Activated gamma-delta T cell treated with Interleukin-2 at 50 U/mL for 16 hours (primary cell): ENCODE results near the gene CSPG4.

ENCODE experiments used
- DNase-seq: peaks from one replicate; pipeline ENCODE4 v3.0.0-alpha.2; 2020

Gene CSPG4

DNA sequence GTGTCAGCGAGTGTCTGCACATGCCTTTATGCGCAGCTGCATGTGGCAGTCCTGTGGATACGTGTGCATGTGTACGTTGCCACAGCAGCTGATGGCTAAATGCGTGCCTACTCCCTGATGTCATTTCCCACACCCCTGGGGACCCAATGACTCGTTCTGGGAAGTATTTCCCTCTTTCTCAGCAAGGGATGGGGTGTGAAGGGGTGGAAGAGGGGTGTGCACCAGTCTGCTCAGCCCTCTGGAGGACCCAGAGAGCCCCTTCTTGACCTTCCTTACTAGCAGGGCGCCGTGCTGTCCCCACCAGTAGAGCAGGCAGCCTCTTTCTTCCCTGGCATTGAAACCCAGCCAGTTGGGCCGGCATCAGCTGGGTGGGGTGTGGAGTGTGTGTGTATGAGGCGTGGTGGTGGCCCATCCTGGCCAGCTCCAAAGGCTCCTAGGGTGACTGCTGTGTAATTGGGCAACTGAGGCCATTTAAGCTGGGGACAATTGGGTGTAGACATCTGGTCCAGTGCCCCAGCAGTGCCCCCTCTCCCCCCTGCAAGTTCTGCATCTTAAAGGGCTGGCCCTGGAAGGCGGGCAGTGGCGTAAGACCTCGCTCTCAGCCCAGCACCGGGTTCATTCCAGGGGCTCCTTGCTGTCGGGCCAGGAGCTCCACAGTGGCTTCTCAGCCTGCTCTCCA lies 45.7 kb downstream of the CSPG4 start:
- no peak for DNase-seq

DNA sequence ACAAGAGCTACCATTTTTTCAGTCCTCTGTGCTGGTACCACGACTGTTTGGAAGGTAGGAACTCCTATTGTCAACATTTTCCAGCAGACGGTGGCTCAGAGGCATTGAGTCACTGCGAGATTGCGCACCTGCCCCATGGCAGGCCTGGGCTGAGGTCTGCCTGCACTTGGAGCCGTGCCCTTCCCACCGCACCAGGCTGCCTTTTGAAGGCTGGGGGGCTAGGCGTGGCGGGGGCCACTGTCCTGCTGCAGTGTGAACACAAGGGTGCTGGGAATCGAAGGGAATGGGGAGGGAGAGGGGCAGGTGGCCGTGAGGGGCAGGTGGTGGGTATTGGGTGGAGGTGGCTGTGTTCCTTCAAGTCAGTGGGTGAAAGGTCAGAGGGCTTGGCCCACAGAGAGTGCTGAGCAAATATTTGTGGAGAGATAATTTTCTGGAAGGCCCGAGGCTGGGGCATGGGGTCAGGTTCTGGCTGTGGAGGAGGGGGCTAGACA lies 48.7 kb downstream of the CSPG4 start:
- no peak for DNase-seq

DNA sequence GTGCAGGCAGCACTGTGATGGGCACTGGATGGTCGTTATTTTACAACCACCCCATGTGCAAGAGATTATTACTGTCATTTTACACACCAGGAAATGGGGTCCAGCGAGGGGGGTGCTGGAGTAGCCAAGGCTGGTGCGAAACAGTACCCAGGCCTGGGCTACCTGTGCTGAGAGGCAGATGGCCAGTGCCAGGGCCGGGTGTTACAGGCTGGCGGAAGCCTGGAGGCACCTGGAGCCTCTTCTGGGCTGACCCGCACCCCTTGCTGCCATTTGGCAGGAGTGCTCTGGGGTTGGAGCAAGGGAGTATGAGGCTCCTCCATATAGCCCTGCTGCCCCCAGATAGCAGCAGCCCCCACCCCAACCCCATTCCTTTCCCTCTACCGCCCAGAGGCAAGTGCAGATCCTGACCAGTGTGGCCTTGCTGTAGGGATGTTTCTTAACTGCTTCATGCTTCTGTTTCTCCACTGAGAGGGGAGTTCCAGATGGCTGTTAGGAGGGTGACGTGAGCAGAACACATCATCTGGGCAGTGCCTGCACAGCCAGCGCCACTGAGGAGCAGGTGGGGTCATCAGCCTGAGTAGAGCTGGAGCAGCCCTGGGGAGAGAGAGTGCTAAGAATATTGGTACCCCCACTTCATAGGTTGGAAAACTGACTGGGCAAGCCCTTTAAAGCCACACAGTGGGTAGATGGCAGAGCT lies 49.7 kb downstream of the CSPG4 start:
- no peak for DNase-seq

DNA sequence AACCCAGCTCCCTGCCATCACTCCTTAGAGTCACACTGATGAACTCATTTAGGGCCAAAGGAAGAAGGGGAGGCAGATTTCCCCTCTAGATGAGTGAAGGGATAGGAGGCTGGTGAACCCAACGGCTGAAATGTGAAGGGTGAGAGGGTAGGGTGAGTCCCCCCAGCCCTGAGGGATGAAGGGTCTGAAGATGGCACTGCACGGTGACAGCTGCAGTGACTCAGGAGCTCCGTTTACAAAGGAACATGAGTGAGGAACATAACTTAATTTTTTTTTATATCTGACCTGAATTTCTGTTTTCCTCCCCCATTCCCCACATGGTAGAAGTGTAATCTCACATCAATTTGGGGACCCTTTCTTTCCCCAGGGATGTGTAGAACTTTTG lies 50.9 kb downstream of the CSPG4 start:
- no peak for DNase-seq

DNA sequence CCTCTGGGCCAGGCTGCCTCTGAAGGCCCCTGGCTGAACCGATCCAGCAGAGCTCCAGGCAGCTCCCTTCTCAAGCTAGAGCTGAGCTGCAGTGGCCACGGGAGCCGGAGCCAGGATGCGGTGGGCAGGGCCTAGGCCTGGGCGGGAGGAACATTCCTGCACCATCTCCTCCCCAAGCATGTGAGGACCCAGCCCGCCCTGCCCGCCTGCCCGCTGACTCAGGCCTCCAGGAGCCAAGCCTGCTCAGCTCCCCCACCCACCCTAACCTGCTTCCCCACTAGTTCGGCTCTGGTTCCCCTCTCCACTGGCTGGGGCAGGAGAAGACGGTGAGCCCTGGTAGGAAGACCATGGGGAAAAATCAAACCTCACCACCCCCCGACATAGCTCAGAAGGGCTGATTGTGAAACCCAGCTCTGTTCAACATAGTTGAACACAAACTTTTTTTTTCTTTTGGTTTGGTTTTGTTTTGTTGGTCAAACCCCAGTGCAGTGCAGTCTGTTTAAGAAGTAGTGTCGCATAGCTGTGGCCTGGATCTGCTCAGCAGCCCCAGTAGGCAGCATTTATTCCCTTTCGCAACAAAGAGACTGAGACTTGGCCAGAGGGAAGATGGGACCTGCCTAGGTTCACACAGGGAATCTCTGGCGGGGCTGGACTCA lies 51.4 kb downstream of the CSPG4 start:
- DNase-seq = no peak

DNA sequence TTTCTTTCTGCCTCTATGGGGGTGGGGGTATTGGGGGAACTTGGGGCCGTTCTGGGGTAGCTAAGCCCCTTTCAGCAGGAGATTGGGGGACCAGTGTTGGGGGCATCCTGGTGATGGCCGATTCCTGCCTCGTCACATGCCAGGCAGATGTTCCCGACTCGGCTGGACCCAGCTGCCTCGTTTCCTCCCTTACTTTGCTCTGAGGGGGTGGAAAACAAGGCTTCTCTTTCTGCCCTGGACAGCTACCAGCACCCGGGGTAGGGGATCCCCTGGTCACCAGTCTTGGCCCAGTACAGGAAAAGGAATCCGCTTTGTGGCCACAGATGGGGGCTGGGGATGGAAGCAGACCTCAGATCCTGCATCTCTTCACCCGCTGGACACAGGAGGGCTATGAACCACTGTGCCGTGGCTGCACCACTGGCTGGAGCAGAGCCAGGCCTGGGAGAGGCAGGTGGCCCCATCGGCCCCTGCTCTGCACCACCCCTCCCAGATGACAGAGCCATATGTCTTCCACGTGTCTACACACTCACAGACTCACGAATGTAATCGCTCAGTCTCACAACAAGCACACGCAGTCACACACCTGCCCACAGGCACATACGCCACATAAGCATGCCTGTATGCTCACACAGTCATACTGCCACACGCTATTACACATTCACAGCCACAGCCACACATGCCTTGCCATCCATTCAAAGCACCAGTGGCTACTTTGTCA lies 52.6 kb downstream of the CSPG4 start:
- DNase-seq = no peak

DNA sequence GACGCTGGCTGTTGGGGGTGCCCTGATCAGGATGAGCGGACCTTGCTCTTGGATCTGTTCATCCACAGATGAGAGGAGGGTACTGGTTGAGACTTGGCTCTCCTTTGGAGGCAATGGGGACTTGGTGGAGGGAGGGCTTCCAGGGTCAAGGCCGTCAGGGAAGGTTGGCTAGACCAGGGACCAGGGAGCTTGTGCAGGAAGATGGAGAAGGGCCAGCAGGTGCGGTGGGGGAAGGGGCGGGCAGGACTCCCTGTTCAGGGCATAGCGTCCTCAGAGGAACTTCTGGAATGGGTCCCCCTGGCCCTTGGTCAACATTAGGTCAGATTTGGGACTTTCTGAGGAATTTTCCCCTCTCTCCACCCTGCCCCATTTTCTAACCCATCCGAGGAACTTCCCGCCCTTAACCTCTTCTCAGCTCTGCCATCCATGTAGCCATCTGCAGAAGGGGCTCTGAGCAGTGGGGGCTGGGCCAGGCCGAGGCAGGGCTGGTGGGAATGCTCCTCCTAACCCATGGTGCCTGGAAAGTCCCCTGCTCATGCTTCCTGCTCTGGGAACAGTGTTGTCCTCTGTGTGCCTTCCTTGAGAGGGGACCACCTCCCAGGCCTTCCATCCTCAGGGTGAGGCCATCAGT lies 53.4 kb downstream of the CSPG4 start:
- DNase-seq = no peak

DNA sequence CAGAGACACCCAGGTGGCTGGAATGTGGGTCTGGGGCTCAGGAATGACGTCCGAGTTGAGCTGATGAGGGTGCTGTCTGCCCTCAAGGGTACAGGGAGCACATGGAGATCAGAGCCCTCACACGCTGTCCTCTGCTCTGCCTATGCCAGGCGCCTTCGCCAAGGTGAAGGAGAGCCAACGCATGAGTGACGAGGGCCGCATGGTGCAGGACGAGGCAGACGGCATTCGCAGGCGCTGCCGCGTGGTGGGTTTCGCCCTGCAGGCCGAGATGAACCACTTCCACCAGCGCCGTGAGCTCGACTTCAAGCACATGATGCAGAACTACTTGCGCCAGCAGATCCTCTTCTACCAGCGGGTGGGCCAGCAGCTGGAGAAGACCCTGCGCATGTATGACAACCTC lies 55.8 kb downstream of the CSPG4 start:
- no peak for DNase-seq

DNA sequence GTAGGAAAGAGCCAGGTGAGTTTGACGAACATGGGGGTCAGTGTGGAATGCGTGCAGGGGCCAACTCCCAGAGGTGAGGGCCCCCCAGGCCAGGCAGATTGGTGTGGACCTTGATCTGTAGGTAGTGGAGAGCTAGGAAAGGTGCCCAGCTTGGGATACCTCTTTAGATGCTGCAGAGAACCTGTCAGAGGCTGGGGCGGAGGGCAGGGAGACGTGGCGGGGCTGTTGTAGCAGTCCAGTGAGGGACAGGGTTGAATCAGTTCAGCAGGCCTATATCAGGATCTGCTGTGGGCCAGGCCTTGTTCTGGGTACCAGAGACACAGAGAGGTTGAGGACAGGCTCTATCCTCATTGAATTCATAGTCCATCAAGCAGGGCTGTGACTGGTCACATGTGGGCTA lies 56.3 kb downstream of the CSPG4 start:
- no peak for DNase-seq

DNA sequence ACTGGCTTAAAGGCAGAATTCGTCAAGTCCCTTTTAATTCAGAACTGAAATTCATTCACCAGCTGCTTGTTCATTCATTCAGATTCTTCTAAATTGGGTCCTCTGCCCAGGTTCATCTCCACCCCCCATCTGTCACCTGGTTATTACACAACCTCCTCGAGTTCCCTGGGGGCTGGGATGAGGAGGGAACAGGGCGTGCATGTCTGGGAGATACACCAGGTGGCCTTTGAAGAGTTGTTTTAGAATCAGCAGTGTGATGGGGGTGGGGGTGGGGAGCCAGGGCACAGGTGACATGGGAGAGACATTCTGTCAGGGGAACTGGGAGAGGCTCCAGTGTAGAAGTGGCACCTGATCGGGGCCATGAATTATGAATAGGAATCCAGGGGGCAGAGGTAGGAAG lies 56.7 kb downstream of the CSPG4 start:
- DNase-seq = no peak

DNA sequence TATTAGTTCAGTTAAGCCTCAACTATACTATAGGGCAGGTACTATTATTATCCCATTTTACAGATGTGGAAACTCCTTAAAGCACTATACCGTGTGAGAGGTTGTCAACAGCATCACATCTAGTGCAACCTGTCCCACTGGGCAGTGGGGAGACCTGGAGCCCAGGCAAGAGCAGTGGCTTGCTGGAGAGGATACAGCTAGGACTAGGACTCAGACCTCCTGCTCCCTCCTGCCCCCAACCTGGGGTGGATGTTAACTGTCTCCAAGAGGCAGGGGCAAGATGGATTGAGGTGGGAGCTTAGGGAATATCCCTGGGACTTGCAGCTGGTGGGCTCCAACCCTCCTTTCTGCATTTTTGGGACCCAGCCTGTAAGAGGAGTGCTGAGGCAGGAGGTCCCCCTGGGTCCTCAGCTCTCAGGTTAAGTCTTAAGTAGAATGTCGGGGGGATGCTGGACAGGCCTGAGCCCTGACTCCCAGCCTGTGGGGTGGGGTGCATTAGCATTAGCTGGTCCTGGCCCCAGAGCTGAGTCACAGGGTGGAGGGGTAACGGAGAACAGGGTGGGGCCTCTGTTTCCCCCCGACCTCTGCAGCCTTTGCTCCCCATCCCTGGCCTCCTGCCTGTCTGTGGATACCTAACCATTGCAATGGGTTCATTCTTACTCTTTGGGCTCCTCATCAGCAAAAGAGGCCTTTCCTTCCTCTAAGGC lies 58.3 kb downstream of the CSPG4 start:
- DNase-seq = no peak

DNA sequence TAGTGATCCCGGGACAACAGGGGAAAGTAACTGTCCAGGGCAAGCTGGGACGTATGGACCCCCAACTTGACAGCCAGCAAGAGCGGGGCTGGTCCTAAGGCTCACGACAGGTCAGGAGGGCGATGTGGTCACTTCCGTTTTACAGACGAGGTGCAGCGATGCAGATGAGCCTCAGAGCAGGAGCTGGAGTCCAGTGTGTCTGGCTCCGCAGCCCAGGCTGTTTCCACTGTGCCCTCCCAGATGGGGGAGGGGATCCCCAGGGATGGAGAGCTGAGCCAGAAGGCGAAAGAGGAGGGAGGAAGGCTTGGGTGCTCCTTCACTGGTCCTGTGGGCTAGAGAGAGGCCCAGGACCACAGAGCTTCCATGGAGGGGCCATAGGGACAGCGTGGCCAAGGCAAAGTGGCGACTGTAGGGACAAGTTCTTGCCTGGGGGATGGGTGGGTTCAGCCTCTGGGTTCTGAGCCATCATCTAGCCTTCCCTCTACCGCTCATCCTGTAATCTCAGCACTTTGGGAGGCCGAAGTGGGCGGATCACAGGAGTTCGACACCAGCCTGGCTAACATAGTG lies 59.2 kb downstream of the CSPG4 start:
- no peak for DNase-seq

DNA sequence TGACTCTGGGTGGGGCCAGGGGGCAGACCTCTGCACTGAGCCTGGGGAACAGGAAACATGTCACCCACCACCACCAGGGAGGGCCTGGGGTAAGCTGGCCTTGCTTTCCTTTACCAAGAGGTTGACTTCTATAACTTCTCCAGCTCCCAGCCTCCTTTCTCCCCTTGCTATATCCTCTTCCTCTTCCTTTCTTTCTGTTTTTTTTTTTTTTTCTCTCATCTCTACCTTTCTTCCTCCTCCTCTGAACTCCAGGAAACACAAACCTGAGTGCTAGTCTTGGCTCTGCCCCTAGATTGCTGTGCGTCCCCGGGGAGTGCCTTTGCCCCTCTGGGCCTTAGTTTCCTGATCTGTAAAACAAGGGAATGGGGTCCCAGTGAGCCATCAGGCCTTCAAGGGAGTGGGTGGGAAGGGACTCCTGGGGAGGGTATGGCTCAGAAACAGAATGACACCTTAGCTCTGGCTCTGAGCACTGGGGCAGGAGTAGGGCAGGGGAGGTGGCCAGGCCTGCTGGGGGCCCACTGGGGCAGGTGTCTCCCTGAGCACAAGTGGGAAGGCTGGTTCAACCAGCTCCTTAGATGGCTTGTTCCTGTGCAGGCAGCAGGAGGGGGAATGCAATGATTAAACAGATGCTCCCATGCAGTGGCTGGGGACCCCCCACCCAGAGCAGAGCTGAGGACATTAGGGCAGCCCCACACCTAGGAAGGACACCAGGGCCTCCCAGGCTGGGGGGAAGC lies 60.7 kb downstream of the CSPG4 start:
- no peak for DNase-seq

DNA sequence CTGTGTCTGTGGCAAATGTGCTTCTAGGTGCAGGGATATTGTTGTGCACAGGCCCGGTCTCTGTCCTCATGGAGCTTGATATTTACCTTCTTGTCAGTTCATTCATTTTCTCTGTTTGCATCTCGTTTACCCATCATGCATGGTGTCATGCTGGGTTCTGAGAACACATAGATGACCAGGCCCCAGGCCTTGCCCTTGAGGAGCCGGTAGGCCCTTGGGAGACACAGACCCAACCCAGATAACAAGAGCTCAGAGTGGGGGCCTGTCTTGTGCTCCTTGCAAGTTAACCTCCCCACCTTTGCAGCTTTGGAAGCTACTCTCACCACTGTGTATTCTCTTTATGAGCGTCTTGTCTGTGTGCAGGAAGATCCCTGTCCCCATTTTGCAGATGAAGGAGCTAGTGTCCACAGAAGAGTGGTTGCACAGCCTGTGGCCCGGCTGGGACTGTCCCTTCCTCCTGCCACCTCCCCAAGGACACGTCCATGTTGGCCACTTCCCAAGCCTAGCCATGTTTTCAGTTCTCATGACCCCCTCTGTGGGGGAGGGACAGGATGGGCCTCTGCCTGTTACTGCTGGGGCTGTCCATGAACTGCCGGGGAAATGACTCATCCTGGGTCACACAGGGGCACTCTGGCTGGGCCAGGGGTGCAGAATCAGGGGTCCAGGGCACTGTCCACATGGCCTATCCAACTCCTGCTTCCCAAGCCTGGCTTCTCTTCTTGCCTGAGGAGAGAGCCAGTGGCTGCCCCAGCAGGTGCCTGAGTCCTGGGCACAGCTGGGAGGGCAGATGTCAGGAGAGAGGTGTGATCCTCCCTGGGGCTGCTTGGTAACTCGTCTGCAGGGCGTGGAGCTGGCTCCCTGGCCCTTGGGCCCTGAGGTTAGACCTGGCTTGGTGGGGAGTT lies 61.5 kb downstream of the CSPG4 start:
- no peak for DNase-seq

DNA sequence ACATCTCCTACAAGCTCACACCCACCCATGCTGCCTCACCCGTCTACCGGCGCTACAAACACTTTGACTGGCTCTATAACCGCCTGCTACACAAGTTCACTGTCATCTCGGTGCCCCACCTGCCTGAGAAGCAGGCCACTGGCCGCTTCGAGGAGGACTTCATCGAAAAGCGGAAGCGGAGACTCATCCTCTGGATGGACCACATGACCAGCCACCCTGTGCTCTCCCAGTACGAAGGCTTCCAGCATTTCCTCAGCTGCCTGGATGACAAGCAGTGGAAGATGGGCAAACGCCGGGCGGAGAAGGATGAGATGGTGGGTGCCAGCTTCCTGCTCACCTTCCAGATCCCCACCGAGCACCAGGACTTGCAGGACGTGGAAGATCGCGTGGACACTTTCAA lies 62.8 kb downstream of the CSPG4 start:
- no peak for DNase-seq

DNA sequence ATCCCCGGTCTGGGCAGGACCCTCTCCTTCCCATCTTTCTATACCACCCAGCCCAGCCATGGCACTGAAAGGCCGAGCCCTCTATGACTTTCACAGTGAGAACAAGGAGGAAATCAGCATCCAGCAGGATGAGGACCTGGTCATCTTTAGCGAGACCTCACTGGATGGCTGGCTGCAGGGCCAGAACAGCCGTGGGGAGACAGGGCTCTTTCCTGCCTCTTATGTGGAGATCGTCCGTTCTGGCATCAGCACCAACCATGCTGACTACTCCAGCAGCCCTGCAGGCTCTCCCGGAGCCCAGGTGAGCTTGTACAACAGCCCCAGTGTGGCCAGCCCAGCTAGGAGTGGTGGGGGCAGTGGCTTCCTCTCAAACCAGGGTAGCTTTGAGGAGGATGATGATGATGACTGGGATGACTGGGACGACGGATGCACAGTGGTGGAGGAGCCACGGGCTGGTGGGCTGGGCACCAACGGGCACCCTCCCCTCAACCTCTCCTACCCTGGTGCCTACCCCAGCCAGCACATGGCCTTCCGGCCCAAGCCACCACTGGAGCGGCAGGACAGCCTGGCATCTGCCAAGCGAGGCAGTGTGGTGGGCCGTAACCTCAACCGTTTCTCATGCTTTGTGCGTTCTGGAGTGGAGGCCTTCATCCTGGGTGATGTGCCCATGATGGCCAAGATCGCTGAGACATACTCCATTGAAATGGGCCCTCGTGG lies 63.4 kb downstream of the CSPG4 start:
- DNase-seq = no peak

DNA sequence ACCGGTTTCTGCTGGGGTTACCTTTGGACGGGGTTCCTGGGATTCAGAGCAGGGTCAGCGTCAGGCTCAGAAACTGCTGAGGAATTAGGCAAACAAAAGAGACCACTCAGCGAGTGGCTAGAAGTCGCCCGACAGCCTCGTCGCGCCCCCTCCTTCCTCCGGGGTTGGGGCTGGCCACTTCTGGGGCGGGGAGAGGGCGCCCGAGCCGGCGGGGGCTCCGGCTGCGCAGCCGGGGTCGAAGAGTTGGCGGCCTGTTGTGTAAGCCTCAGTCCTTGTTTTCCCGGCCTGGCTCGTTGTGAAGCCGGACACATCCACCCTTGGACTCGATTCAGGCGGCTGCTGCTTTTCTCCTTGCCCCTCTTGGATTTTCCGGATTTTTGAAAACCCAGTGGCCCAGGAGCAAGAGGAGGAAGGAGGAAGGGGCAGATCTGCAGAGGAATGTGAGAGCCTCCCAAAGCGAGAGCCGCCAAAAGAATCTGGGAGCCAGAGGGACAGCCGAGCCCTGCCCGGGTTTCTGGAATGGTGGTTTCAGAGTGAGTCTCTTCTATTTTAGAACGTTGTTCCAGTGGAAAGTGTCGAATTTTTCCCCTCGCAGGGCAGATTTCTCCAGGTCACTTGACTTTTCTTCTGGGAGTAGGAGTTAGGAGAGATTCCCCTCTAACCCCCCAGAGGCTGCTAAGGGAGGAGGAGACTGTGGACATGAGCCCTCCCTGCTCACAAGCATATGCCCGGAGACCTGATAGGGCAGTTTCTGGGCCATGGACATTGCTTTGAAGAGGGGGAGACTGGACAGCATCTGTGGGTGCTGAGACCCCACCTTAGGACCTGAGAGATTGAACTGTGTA lies 64.3 kb downstream of the CSPG4 start:
- no peak for DNase-seq

DNA sequence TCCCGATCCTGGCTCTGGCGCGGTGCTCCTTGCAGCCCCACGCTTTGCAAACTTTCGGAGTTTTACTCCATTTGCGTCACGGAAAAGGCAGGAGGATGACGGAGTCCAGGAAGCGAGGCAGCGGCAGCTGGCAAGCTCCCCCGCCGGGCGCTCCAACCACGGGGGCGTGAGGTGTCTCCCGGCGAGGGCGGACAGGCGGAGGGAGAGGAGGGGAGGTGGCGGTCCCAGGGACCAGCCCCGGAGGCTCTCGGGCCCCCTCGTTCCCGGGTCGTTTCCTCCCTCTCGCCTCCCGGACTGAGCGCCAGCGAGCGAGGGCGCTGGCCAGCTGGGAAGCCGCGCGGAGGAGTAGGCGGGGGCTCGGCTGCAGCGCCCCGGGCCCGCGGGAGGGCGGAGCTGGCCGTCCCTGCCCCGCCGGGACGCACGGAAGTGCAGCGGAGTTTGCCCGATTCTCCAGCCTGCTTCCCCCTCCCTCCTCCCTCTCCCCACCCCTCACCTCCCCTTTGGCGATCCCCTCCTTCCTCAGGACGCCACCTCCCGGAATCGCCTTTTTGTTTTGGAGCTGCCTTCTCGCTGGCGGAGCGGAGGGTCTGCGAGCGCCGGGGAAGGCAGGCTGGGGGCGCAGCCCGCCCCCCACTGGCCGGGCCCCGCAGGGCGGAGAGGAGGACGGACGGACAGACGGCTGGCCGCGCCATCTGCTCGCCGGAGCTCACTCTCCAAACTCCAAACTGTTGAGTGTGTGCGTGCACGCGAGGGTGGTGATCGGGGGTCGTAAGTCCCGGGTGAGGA lies 65.1 kb downstream of the CSPG4 start, which contains the start of gene SNX33:
Gene SNX33, plus strand, starts transcription at position 543 of the 786 bp plus-strand sequence. CDS start 1,191 bp downstream, outside the sequence.
- DNase-seq = peak; percentile 33
